WTC11 (cell line): ENCODE results near the gene RGL2.
"Not testable (repeated sequence)": the region's sequence is repeated elsewhere in the genome, so short reads cannot be mapped to it uniquely, and the experiment has no call there.

Experiments used
- CREB1 ChIP-seq: sonication (generic); formaldehyde crosslinking; IDR thresholded peaks from 2 replicates; pipeline ENCODE4 v1.8.0; 2023; ENCODE audit warnings: mild to moderate bottlenecking, missing genetic modification reagents
- CTCF ChIP-seq: fragments of 200-600 bp; IDR thresholded peaks from 2 replicates; pipeline ENCODE4 v1.8.0; 2022; ENCODE audit warnings: antibody characterized with exemption
- ELF4 ChIP-seq: sonication (generic); formaldehyde crosslinking; IDR thresholded peaks from 2 replicates; pipeline ENCODE4 v1.8.1; 2022; ENCODE audit warnings: low read depth, mild to moderate bottlenecking, moderate library complexity, missing genetic modification reagents
- ESRRA ChIP-seq: sonication (generic); formaldehyde crosslinking; IDR thresholded peaks from 2 replicates; pipeline ENCODE4 v1.8.1; 2022; ENCODE audit warnings: mild to moderate bottlenecking, missing genetic modification reagents, borderline replicate concordance
- FOXP1 ChIP-seq: sonication (generic); formaldehyde crosslinking; IDR thresholded peaks from 2 replicates; pipeline ENCODE4 v1.8.0; 2022; ENCODE audit warnings: missing genetic modification reagents, mild to moderate bottlenecking, moderate library complexity, borderline replicate concordance
- JUN ChIP-seq: sonication (generic); formaldehyde crosslinking; IDR thresholded peaks from 2 replicates; pipeline ENCODE4 v1.8.0; 2023; ENCODE audit warnings: mild to moderate bottlenecking, missing genetic modification reagents
- NR3C1 ChIP-seq: sonication (generic); formaldehyde crosslinking; conservative IDR thresholded peaks from 2 replicates; pipeline ENCODE4 v1.8.1; 2023; ENCODE audit warnings: low read depth, mild to moderate bottlenecking, missing genetic modification reagents
- ZBTB21 ChIP-seq: sonication (generic); formaldehyde crosslinking; IDR thresholded peaks from 2 replicates; pipeline ENCODE4 v1.8.1; 2023; ENCODE audit warnings: mild to moderate bottlenecking, missing genetic modification reagents, borderline replicate concordance
- ZNF232 ChIP-seq: sonication (generic); formaldehyde crosslinking; IDR thresholded peaks from 2 replicates; pipeline ENCODE4 v1.8.0; 2022; ENCODE audit warnings: mild to moderate bottlenecking, missing genetic modification reagents
- ZNF416 ChIP-seq: fragments of 250-450 bp; sonication (Bioruptor Pico); IDR thresholded peaks from 2 replicates; pipeline ENCODE4 v1.9.0; 2021; ENCODE audit warnings: mild to moderate bottlenecking, inconsistent platforms
- TF ChIP-seq, protein P1 (sequence below): sonication (generic); formaldehyde crosslinking; IDR thresholded peaks from 2 replicates; pipeline ENCODE4 v1.8.0; 2022; ENCODE audit warnings: mild to moderate bottlenecking, missing genetic modification reagents
- TF ChIP-seq, protein P2 (sequence below): sonication (generic); formaldehyde crosslinking; conservative IDR thresholded peaks from 2 replicates; pipeline ENCODE4 v1.8.1; 2022; ENCODE audit warnings: mild to moderate bottlenecking, missing genetic modification reagents
- TF ChIP-seq, protein P3 (sequence below): sonication (generic); formaldehyde crosslinking; IDR thresholded peaks from 2 replicates; pipeline ENCODE4 v1.8.1; 2023; ENCODE audit warnings: mild to moderate bottlenecking, missing genetic modification reagents, moderate library complexity

- not testable (repeated sequence) for TF ChIP-seq CTCF; NR3C1; ZNF416 (CRISPR knock-in tag); ELF4 (CRISPR knock-in tag); ZBTB21; JUN (CRISPR knock-in tag); FOXP1 (CRISPR knock-in tag); ZNF232 (CRISPR knock-in tag); ESRRA (CRISPR knock-in tag); CREB1 (CRISPR knock-in tag)
- TF ChIP-seq, protein P1, sequence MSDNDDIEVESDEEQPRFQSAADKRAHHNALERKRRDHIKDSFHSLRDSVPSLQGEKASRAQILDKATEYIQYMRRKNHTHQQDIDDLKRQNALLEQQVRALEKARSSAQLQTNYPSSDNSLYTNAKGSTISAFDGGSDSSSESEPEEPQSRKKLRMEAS (CRISPR knock-in tag): not testable (repeated sequence)
- TF ChIP-seq, protein P2, sequence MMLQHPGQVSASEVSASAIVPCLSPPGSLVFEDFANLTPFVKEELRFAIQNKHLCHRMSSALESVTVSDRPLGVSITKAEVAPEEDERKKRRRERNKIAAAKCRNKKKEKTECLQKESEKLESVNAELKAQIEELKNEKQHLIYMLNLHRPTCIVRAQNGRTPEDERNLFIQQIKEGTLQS: not testable (repeated sequence)
- TF ChIP-seq, protein P3, sequence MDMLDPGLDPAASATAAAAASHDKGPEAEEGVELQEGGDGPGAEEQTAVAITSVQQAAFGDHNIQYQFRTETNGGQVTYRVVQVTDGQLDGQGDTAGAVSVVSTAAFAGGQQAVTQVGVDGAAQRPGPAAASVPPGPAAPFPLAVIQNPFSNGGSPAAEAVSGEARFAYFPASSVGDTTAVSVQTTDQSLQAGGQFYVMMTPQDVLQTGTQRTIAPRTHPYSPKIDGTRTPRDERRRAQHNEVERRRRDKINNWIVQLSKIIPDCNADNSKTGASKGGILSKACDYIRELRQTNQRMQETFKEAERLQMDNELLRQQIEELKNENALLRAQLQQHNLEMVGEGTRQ: not testable (repeated sequence)
Measured at GRCh38 chr6:33262490-33262889, 36.3 kb downstream of the RGL2 start.
